MM.1S (cell line): Measurements from ENCODE around the gene KRTAP20-3.

ENCODE experiments used
- EZH2phosphoT487 ChIP-seq: fragments of 300-600 bp; sonication (generic); IDR thresholded peaks from 2 replicates; pipeline ENCODE4 v1.6.1; 2018; ENCODE audit warnings: antibody characterized with exemption, low read length
- TF ChIP-seq, protein P1 (sequence below): fragments of 300-600 bp; sonication (generic); IDR thresholded peaks from 2 replicates; pipeline ENCODE4 v1.5.1; 2016; ENCODE audit warnings: antibody characterized with exemption, low read length, mixed read lengths

DNA sequence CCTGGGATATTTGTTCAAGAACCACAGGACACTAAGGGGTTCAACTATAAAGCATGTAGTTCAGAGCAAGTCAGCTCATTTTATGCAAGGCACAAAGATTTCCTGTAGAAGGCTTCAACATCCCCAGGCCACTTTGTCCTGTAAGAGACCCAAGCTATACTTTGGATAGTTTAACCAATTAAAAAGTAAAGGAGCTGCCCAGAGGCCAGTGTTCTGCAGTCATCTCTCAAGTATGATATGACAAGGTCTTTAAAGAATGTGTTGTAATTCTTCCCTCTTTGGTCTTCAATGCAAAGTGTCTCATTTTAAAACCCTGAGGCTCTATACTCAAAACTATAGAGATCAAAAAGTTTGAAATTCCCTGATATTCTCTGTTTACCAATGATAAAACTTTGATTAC lies 34.1 kb downstream of the KRTAP20-3 start:
- TF ChIP-seq, protein P1, sequence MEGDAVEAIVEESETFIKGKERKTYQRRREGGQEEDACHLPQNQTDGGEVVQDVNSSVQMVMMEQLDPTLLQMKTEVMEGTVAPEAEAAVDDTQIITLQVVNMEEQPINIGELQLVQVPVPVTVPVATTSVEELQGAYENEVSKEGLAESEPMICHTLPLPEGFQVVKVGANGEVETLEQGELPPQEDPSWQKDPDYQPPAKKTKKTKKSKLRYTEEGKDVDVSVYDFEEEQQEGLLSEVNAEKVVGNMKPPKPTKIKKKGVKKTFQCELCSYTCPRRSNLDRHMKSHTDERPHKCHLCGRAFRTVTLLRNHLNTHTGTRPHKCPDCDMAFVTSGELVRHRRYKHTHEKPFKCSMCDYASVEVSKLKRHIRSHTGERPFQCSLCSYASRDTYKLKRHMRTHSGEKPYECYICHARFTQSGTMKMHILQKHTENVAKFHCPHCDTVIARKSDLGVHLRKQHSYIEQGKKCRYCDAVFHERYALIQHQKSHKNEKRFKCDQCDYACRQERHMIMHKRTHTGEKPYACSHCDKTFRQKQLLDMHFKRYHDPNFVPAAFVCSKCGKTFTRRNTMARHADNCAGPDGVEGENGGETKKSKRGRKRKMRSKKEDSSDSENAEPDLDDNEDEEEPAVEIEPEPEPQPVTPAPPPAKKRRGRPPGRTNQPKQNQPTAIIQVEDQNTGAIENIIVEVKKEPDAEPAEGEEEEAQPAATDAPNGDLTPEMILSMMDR = no peak
- no peak for TF ChIP-seq EZH2phosphoT487
